Hepatocyte (in vitro differentiated cells): ENCODE measurements around the gene OSBPL5.

ENCODE experiments used
- EZH2 ChIP-seq: fragments of 200-600 bp; sonication (generic); IDR thresholded peaks from 2 replicates; pipeline ENCODE4 v1.6.1; 2016; ENCODE audit warnings: antibody characterized with exemption, mild to moderate bottlenecking, borderline replicate concordance
- EZH2phosphoT487 ChIP-seq: fragments of 200-600 bp; sonication (generic); IDR thresholded peaks from one replicate; pipeline ENCODE4 v1.6.1; 2018; ENCODE audit warnings: antibody characterized with exemption, mild to moderate bottlenecking, low read depth, moderate library complexity; ENCODE audit not compliant: unreplicated experiment, severe bottlenecking
- TF ChIP-seq, protein P1 (sequence below): fragments of 200-600 bp; sonication (generic); IDR thresholded peaks from 2 replicates; pipeline ENCODE4 v1.5.1; 2016; ENCODE audit warnings: antibody characterized with exemption, mild to moderate bottlenecking; ENCODE audit not compliant: poor library complexity

DNA sequence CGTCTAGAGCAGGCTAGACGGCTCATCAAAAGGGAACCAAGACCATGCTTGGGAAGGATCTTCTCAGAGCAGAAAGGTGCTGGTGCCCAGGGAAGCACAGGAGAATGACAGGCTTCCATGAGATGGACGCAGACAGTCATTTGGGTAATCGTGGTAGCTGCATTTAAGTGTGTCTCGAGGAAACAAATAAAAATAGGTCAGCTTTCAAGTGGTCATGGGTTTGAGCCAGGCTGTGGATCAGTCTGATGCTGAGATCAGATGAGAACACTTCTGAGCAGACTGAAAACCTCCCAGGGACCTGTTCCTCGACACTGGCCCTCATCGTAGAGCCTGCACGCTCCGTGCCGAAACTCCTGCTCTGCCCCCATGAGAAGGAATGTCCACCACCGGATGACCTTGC, 112.5 kb downstream of the OSBPL5 start:
- TF ChIP-seq, protein P1, sequence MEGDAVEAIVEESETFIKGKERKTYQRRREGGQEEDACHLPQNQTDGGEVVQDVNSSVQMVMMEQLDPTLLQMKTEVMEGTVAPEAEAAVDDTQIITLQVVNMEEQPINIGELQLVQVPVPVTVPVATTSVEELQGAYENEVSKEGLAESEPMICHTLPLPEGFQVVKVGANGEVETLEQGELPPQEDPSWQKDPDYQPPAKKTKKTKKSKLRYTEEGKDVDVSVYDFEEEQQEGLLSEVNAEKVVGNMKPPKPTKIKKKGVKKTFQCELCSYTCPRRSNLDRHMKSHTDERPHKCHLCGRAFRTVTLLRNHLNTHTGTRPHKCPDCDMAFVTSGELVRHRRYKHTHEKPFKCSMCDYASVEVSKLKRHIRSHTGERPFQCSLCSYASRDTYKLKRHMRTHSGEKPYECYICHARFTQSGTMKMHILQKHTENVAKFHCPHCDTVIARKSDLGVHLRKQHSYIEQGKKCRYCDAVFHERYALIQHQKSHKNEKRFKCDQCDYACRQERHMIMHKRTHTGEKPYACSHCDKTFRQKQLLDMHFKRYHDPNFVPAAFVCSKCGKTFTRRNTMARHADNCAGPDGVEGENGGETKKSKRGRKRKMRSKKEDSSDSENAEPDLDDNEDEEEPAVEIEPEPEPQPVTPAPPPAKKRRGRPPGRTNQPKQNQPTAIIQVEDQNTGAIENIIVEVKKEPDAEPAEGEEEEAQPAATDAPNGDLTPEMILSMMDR = no peak
- no peak for TF ChIP-seq EZH2
- no peak for TF ChIP-seq EZH2phosphoT487
